Glutamatergic neuron (in vitro differentiated cells): ENCODE measurements around the gene DLG1. TPM values are rescaled to one million over a fixed set of nuclear protein-coding genes. Genes with fewer than 3 reads are reported as not detected.

Experiments used
- DNase-seq: peaks from one replicate; pipeline ENCODE4 v3.0.0; 2022
- H3K27ac Mint-ChIP-seq: one replicate; pipeline ENCODE4 v1.8.0; 2020; ENCODE audit warnings: mild to moderate bottlenecking, mixed read lengths, inconsistent platforms; ENCODE audit not compliant: unreplicated experiment
- H3K27me3 Mint-ChIP-seq: one replicate; pipeline ENCODE4 v1.8.0; 2020; ENCODE audit warnings: mild to moderate bottlenecking, moderate library complexity, mixed read lengths, inconsistent platforms; ENCODE audit not compliant: unreplicated experiment
- H3K36me3 Mint-ChIP-seq: one replicate; pipeline ENCODE4 v1.8.0; 2020; ENCODE audit warnings: mild to moderate bottlenecking, mixed read lengths, inconsistent platforms; ENCODE audit not compliant: unreplicated experiment
- H3K4me1 Mint-ChIP-seq: one replicate; pipeline ENCODE4 v1.8.0; 2020; ENCODE audit warnings: mild to moderate bottlenecking, low read depth, mixed read lengths, inconsistent platforms; ENCODE audit not compliant: unreplicated experiment
- H3K4me3 Mint-ChIP-seq: one replicate; pipeline ENCODE4 v1.8.0; 2020; ENCODE audit warnings: mild to moderate bottlenecking, mixed read lengths, inconsistent platforms; ENCODE audit not compliant: unreplicated experiment
- H3K9me3 Mint-ChIP-seq: one replicate; pipeline ENCODE4 v1.8.0; 2020; ENCODE audit warnings: mild to moderate bottlenecking, moderate library complexity, mixed read lengths, inconsistent platforms; ENCODE audit not compliant: unreplicated experiment
- total RNA-seq: library from RNA; stranded (reverse); fragmentation: NEBNext Ultra II Directional; extraction: Animal tissue kit (Norgen Biotek cat#: 25700); gene quantifications from one replicate; pipeline ENCODE4 v1.2.1, GENCODE V29; 2021; ENCODE audit not compliant: unreplicated experiment
- TF ChIP-seq, protein P1 (sequence below): fragments of 200-600 bp; sonication (generic); IDR thresholded peaks from one replicate; pipeline ENCODE4 v1.5.0; 2021; ENCODE audit not compliant: partially characterized antibody, unreplicated experiment

Gene DLG1
- total RNA-seq, 1 donor from 2014 or later, result 66.0 TPM

DNA sequence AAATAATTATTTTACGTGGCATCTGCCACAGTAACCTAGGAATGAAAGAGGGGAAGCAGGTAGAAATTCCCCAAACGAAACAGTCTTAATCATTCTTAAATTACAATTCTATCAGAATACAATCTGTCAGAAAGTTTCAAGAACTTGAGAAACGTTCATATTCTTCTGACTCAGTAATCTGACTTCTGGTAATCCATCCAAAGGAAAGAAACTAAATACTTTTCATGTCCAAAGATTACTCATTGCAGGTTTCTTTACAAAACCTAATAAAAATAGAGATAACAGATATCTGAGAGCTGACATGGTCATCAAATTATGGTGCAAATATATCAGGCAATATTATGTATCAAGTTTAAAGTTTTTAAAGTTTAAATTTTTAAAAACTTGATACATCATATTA, 109.4 kb downstream of the DLG1 start:
- no peaks in the 10 kb centered on the region for H3K36me3 Mint-ChIP-seq
- DNase-seq, result no peak
- TF ChIP-seq, protein P1, sequence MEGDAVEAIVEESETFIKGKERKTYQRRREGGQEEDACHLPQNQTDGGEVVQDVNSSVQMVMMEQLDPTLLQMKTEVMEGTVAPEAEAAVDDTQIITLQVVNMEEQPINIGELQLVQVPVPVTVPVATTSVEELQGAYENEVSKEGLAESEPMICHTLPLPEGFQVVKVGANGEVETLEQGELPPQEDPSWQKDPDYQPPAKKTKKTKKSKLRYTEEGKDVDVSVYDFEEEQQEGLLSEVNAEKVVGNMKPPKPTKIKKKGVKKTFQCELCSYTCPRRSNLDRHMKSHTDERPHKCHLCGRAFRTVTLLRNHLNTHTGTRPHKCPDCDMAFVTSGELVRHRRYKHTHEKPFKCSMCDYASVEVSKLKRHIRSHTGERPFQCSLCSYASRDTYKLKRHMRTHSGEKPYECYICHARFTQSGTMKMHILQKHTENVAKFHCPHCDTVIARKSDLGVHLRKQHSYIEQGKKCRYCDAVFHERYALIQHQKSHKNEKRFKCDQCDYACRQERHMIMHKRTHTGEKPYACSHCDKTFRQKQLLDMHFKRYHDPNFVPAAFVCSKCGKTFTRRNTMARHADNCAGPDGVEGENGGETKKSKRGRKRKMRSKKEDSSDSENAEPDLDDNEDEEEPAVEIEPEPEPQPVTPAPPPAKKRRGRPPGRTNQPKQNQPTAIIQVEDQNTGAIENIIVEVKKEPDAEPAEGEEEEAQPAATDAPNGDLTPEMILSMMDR, result no peak
- no peak overlapping the region for H3K4me3 Mint-ChIP-seq
- no peaks in the 10 kb centered on the region for H3K9me3 Mint-ChIP-seq
- no peak overlapping the region for H3K27ac Mint-ChIP-seq
- no peaks in the 10 kb centered on the region for H3K27me3 Mint-ChIP-seq
- peaks cover 10% of the 10 kb centered on the region for H3K4me1 Mint-ChIP-seq

GRCh38 chr3:197186887-197187588, 111.4 kb downstream of the DLG1 start:
- no peaks in the 10 kb centered on the region for H3K36me3 Mint-ChIP-seq
- peaks cover 15% of the 10 kb centered on the region for H3K4me1 Mint-ChIP-seq
- no peaks in the 10 kb centered on the region for H3K27me3 Mint-ChIP-seq
- no peak for DNase-seq
- TF ChIP-seq, protein P1, result peak; percentile 81
- no peak overlapping the region for H3K27ac Mint-ChIP-seq
- H3K4me3 Mint-ChIP-seq, result no peak overlapping the region
- H3K9me3 Mint-ChIP-seq, result no peaks in the 10 kb centered on the region

GRCh38 chr3:197183582-197183981, 114.8 kb downstream of the DLG1 start:
- Mint-ChIP-seq H3K27ac (no peak overlapping the region), H3K36me3 (no peaks in the 10 kb centered on the region), H3K4me3 (no peak overlapping the region)

GRCh38 chr3:197181741-197182140, 116.7 kb downstream of the DLG1 start:
- no peaks in the 10 kb centered on the region for H3K36me3 Mint-ChIP-seq

More at GRCh38 chr3:197183582-197183981, 114.8 kb downstream of the DLG1 start:
- TF ChIP-seq, protein P1, result no peak
- H3K9me3 Mint-ChIP-seq, result no peaks in the 10 kb centered on the region
- peaks cover 14% of the 10 kb centered on the region for H3K4me1 Mint-ChIP-seq
- DNase-seq, result no peak
- H3K27me3 Mint-ChIP-seq, result no peaks in the 10 kb centered on the region

GRCh38 chr3:197178998-197179397, 119.4 kb downstream of the DLG1 start:
- peaks cover 1% of the 10 kb centered on the region for H3K9me3 Mint-ChIP-seq
- H3K4me1 Mint-ChIP-seq, result peaks cover 14% of the 10 kb centered on the region
- no peak for DNase-seq
- no peak overlapping the region for H3K4me3 Mint-ChIP-seq
- no peaks in the 10 kb centered on the region for H3K36me3 Mint-ChIP-seq
- no peak overlapping the region for H3K27ac Mint-ChIP-seq
- TF ChIP-seq, protein P1, result no peak
- H3K27me3 Mint-ChIP-seq, result no peaks in the 10 kb centered on the region

More at GRCh38 chr3:197181741-197182140, 116.7 kb downstream of the DLG1 start:
- no peak for DNase-seq
- Mint-ChIP-seq H3K27me3 (no peaks in the 10 kb centered on the region), H3K9me3 (no peaks in the 10 kb centered on the region), H3K27ac (no peak overlapping the region), H3K4me1 (peaks cover 14% of the 10 kb centered on the region), H3K4me3 (no peak overlapping the region)
- TF ChIP-seq, protein P1, result no peak
